H1 (cell line): ENCODE data around the gene LAD1. TPM values are rescaled to one million over a fixed set of nuclear protein-coding genes. Genes with fewer than 3 reads are reported as not detected.

Source experiments
- CTCF ChIA-PET: fragments of 300-600 bp; sonication (Branson Sonifier 250); formaldehyde crosslinking; loops from one replicate; lab custom pipeline; 2021; ENCODE audit not compliant: partially characterized antibody; lab: Charles Lee
- POLR2A ChIA-PET: fragments of 300-600 bp; sonication (Branson Sonifier 250); formaldehyde crosslinking; loops from one replicate; lab custom pipeline; 2021; ENCODE audit warnings: inconsistent platforms; ENCODE audit not compliant: partially characterized antibody; lab: Charles Lee
- DNase-seq, 2 experiments: peaks; one replicate each; pipeline versions ENCODE4 v3.0.0 to v3.0.0-alpha.2; 2010 to 2022; ENCODE audit warnings: low spot score in 2 of 2, low read depth in 1 of 2, mixed read lengths in 1 of 2
- FAIRE-seq: peaks from 2 replicates; lab custom pipeline; 2011; peaks lifted over from hg19 to GRCh38; lab: Jason Lieb, UNC
- H2AFZ ChIP-seq: 2 replicates; pipeline ENCODE4 v1.8.1; 2012; ENCODE audit warnings: low read length, inconsistent platforms
- H2AK5ac ChIP-seq: 2 replicates; pipeline ENCODE4 v1.6.1; 2013; ENCODE audit warnings: low read depth, low read length
- H2BK120ac ChIP-seq: replicated peaks from 2 replicates; pipeline ENCODE3; 2013; ENCODE audit warnings: low read depth, low read length, inconsistent platforms
- H2BK12ac ChIP-seq: 2 replicates; pipeline ENCODE4 v1.6.1; 2013; ENCODE audit warnings: low read depth, low read length
- H2BK15ac ChIP-seq: 2 replicates; pipeline ENCODE4 v1.6.1; 2013; ENCODE audit warnings: low read length
- H2BK20ac ChIP-seq: 2 replicates; pipeline ENCODE4 v1.6.1; 2013; ENCODE audit warnings: low read length
- H2BK5ac ChIP-seq: 2 replicates; pipeline ENCODE4 v1.6.1; 2013; ENCODE audit warnings: low read depth, low read length
- H3K14ac ChIP-seq: 2 replicates; pipeline ENCODE4 v1.6.1; 2013; ENCODE audit warnings: inconsistent platforms; ENCODE audit not compliant: insufficient read length
- H3K18ac ChIP-seq: 2 replicates; pipeline ENCODE4 v1.6.1; 2013; ENCODE audit warnings: low read length; ENCODE audit errors: extremely low read depth
- H3K23ac ChIP-seq: 2 replicates; pipeline ENCODE4 v1.6.1; 2013; ENCODE audit warnings: inconsistent platforms; ENCODE audit not compliant: insufficient read length
- H3K23me2 ChIP-seq: 2 replicates; pipeline ENCODE4 v1.6.1; 2013; ENCODE audit warnings: low read depth, low read length
- H3K27ac ChIP-seq: 2 replicates; pipeline ENCODE4 v1.6.1; 2011; ENCODE audit warnings: low read depth, low read length, inconsistent platforms
- H3K27me3 ChIP-seq, 4 experiments: replicated peaks in 1 of 4; 1 replicate in 1 of 4; 2 replicates in 3 of 4; pipeline versions ENCODE4 v1.6.1 to v1.8.1; 2011 to 2013; ENCODE audit warnings: low read length in 3 of 4, mild to moderate bottlenecking in 3 of 4, inconsistent platforms in 2 of 4, mixed read lengths in 2 of 4, moderate library complexity in 1 of 4; ENCODE audit not compliant: control insufficient read depth in 3 of 4, insufficient read depth in 3 of 4; ENCODE audit errors: extremely low read depth in 1 of 4
- H3K36me3 ChIP-seq, 4 experiments: 2 replicates each; pipeline versions ENCODE4 v1.6.1 to v1.8.1; 2011 to 2013; ENCODE audit warnings: mild to moderate bottlenecking in 4 of 4, low read length in 3 of 4, moderate library complexity in 2 of 4, control low read depth in 1 of 4, inconsistent platforms in 1 of 4; ENCODE audit not compliant: insufficient read depth in 4 of 4, control insufficient read depth in 2 of 4
- H3K4ac ChIP-seq: replicated peaks from 2 replicates; pipeline ENCODE3; 2013; ENCODE audit warnings: low read length, low read depth, mixed read lengths, inconsistent platforms; ENCODE audit not compliant: insufficient read length
- H3K4me1 ChIP-seq, 4 experiments: replicated peaks in 1 of 4; 1 replicate in 1 of 4; 2 replicates in 3 of 4; pipeline versions ENCODE4 v1.6.1 to v1.8.1; 2011 to 2013; ENCODE audit warnings: low read length in 3 of 4, inconsistent platforms in 2 of 4, mixed read lengths in 1 of 4; ENCODE audit not compliant: insufficient read depth in 4 of 4, control insufficient read depth in 3 of 4
- H3K4me2 ChIP-seq, 2 experiments: 2 replicates each; pipeline versions ENCODE4 v1.6.1 to v1.8.1; 2011 to 2013; ENCODE audit warnings: low read depth in 2 of 2, low read length in 2 of 2, control low read depth in 1 of 2, inconsistent platforms in 1 of 2, mild to moderate bottlenecking in 1 of 2; ENCODE audit not compliant: insufficient read depth in 1 of 2
- H3K4me3 ChIP-seq, 4 experiments: fragments of 200-600, 300-600 bp in 1 of 4; sonication (generic), shearing (Covaris generic), sonication (Bioruptor Twin) in 1 of 4; 2 replicates each; pipeline versions ENCODE4 v1.5.1 to v1.8.1; 2011 to 2016; ENCODE audit warnings: low read length in 4 of 4, low read depth in 3 of 4, control low read depth in 2 of 4, inconsistent platforms in 2 of 4, mild to moderate bottlenecking in 2 of 4, mixed read lengths in 1 of 4, moderate library complexity in 1 of 4; ENCODE audit not compliant: insufficient read depth in 2 of 4; ENCODE audit errors: extremely low read depth in 1 of 4
- H3K56ac ChIP-seq: replicated peaks from 2 replicates; pipeline ENCODE3; 2013; ENCODE audit warnings: low read depth, mild to moderate bottlenecking, mixed read lengths, low read length, inconsistent platforms; ENCODE audit not compliant: insufficient read length
- H3K79me1 ChIP-seq: 2 replicates; pipeline ENCODE4 v1.6.1; 2013; ENCODE audit warnings: low read depth, low read length, control low read depth
- H3K79me2 ChIP-seq, 2 experiments: 2 replicates each; pipeline versions ENCODE4 v1.6.1 to v1.8.1; 2012 to 2013; ENCODE audit warnings: low read length in 2 of 2, mild to moderate bottlenecking in 2 of 2, inconsistent platforms in 1 of 2; ENCODE audit not compliant: insufficient read depth in 2 of 2, control insufficient read depth in 1 of 2
- H3K9ac ChIP-seq, 4 experiments: replicated peaks in 1 of 4; 1 replicate in 1 of 4; 2 replicates in 3 of 4; pipeline versions ENCODE4 v1.6.1 to v1.8.1; 2011 to 2013; ENCODE audit warnings: low read depth in 3 of 4, low read length in 3 of 4, control low read depth in 2 of 4, mild to moderate bottlenecking in 2 of 4, moderate library complexity in 2 of 4, inconsistent platforms in 1 of 4; ENCODE audit errors: extremely low read depth in 1 of 4
- H3K9me3 ChIP-seq, 2 experiments: 2 replicates each; pipeline versions ENCODE4 v1.6.1 to v1.8.1; 2012 to 2013; ENCODE audit warnings: mild to moderate bottlenecking in 2 of 2, moderate library complexity in 2 of 2, control low read depth in 1 of 2, inconsistent platforms in 1 of 2, low read depth in 1 of 2, low read length in 1 of 2, mixed read lengths in 1 of 2; ENCODE audit not compliant: insufficient read depth in 2 of 2
- H4K20me1 ChIP-seq, 2 experiments: replicated peaks in 1 of 2; 2 replicates each; pipeline versions ENCODE3 to v1.8.1; 2011 to 2013; ENCODE audit warnings: inconsistent platforms in 2 of 2, low read length in 2 of 2, mild to moderate bottlenecking in 1 of 2; ENCODE audit not compliant: insufficient read depth in 2 of 2, control insufficient read depth in 1 of 2
- H4K5ac ChIP-seq: 2 replicates; pipeline ENCODE4 v1.6.1; 2013; ENCODE audit warnings: low read length, low read depth, mixed read lengths, inconsistent platforms; ENCODE audit not compliant: insufficient read length
- H4K8ac ChIP-seq: 2 replicates; pipeline ENCODE4 v1.8.0; 2013; ENCODE audit warnings: mild to moderate bottlenecking, moderate library complexity, low read length, inconsistent platforms; ENCODE audit not compliant: insufficient read depth; ENCODE audit errors: extremely low read depth
- H4K91ac ChIP-seq: replicated peaks from 2 replicates; pipeline ENCODE3; 2013; ENCODE audit warnings: low read length, mixed read lengths, inconsistent platforms; ENCODE audit not compliant: insufficient read length
- BCL11A ChIP-seq, 2 experiments: IDR thresholded peaks; one replicate each; pipeline ENCODE4 v1.6.1; 2011; ENCODE audit warnings: low read depth in 2 of 2, low read length in 2 of 2, mild to moderate bottlenecking in 2 of 2
- HDAC2 ChIP-seq, 2 experiments: fragments of 300-600 bp in 1 of 2; sonication (generic) in 1 of 2; IDR thresholded peaks; 2 replicates each; pipeline ENCODE4 v1.6.1; 2011 to 2012; ENCODE audit warnings: low read depth in 2 of 2, low read length in 2 of 2, mild to moderate bottlenecking in 2 of 2, moderate library complexity in 2 of 2, borderline replicate concordance in 1 of 2, inconsistent platforms in 1 of 2
- HDAC6 ChIP-seq: IDR thresholded peaks from one replicate; pipeline ENCODE4 v1.7.1; 2012; ENCODE audit warnings: low read depth, mild to moderate bottlenecking, inconsistent platforms, low read length, moderate library complexity
- JUN ChIP-seq: IDR thresholded peaks from 2 replicates; pipeline ENCODE4 v1.6.1; 2011; ENCODE audit warnings: low read depth, mild to moderate bottlenecking, improper control_type of control experiment, low read length
- KDM4A ChIP-seq: IDR thresholded peaks from one replicate; pipeline ENCODE4 v1.7.1; 2012; ENCODE audit warnings: low read depth, mild to moderate bottlenecking, moderate library complexity, low read length, inconsistent platforms; ENCODE audit not compliant: severe bottlenecking
- MAFK ChIP-seq: IDR thresholded peaks from 2 replicates; pipeline ENCODE4 v1.6.1; 2012; ENCODE audit warnings: low read depth, mild to moderate bottlenecking, improper control_type of control experiment, low read length
- POLR2A ChIP-seq, 2 experiments: IDR thresholded peaks; 1 replicate in 1 of 2; 2 replicates in 1 of 2; pipeline ENCODE4 v1.6.1; 2011; ENCODE audit warnings: low read depth in 2 of 2, low read length in 2 of 2, mild to moderate bottlenecking in 2 of 2; ENCODE audit errors: control extremely low read depth in 1 of 2
- RXRA ChIP-seq: IDR thresholded peaks from 2 replicates; pipeline ENCODE4 v1.6.1; 2011; ENCODE audit warnings: low read depth, mild to moderate bottlenecking, low read length, moderate library complexity; ENCODE audit not compliant: insufficient read depth
- SP1 ChIP-seq: IDR thresholded peaks from 2 replicates; pipeline ENCODE4 v1.6.1; 2011; ENCODE audit warnings: low read depth, low read length
- SP2 ChIP-seq: IDR thresholded peaks from 2 replicates; pipeline ENCODE4 v1.6.1; 2012; ENCODE audit warnings: mild to moderate bottlenecking, low read length, inconsistent platforms
- YY1 ChIP-seq: IDR thresholded peaks from 2 replicates; pipeline ENCODE4 v1.6.1; 2011; ENCODE audit warnings: low read depth, mild to moderate bottlenecking, low read length
- WGBS, 2 experiments: shearing (Covaris generic) in 1 of 2; methylation state at CpG; one replicate each; pipeline versions ENCODE4 v1.1.6 to v1.1.7; 2013 to 2015; ENCODE audit warnings: low lambda C conversion rate in 2 of 2, mixed read lengths in 2 of 2, inconsistent platforms in 1 of 2, low coverage in 1 of 2, missing lambda C conversion rate in 1 of 2; ENCODE audit not compliant: insufficient replicate concordance in 2 of 2, insufficient coverage in 1 of 2, insufficient read length in 1 of 2; ENCODE audit errors: extremely low coverage in 1 of 2, missing lambda C conversion rate in 1 of 2; 5-methylcytosine and 5-hydroxymethylcytosine counted together
- polyA plus RNA-seq, 7 experiments: library from polyadenylated mRNA; depleted of rRNA in 3 of 7; stranded (reverse) in 5 of 7; unstranded in 2 of 7; fragments of >200 nt in 5 of 7; fragments of 200-250 nt in 2 of 7; gene quantifications; 1 replicate in 5 of 7; 2 replicates in 1 of 7; 4 replicates in 1 of 7; pipeline versions ENCODE4 v1.2.1 to v1.2.3, GENCODE V29; 2011 to 2013; ENCODE audit warnings: missing spikeins in 2 of 7, mixed read lengths in 2 of 7
- total RNA-seq: library from RNA; stranded (reverse); fragmentation: NEBNext Ultra II Directional; extraction: Animal tissue kit (Norgen Biotek cat#: 25700); gene quantifications from 2 replicates; pipeline ENCODE4 v1.2.1, GENCODE V29; 2021
- TF ChIP-seq, protein P1 (sequence below): IDR thresholded peaks from 2 replicates; pipeline ENCODE4 v1.6.1; 2011; ENCODE audit warnings: low read depth, mild to moderate bottlenecking, low read length; ENCODE audit not compliant: insufficient read depth
- TF ChIP-seq, protein P2 (sequence below): IDR thresholded peaks from 2 replicates; pipeline ENCODE4 v1.6.1; 2012; ENCODE audit warnings: inconsistent platforms

The LAD1 gene
- total and polyA plus RNA-seq, 2 of the 8 experiments (the other 6 are each of a cell fraction or from before 2014, with no cell fraction given) = 9.3 to 32.8 TPM

DNA sequence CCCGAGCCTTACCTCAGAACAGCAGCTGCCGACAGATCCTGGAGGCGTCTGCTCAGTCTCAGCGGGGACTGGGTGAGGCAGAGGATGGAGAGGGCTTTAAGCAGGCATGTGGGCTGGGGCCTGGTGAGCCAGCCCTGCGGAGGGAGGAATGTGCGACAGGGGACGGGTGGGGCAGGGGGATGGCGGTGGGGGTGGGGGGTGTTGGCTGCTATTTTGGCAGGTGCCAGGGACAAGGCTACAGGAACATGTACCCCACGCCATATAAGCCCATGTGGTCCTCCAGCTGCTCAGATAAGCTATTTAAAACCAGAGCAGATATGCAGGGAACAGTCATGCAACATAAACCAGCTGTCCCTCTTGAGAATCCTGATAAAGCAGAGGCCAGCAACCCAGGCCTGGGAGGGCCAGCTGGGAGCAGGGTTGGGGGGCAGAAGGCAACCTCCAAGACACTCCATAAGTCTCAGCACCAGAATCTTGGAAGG, 21.5 kb downstream of the LAD1 start, which contains the start of gene TNNT2:
Gene TNNT2, minus strand, starts transcription at position 70 of the 482 bp plus-strand sequence. CDS start 4,426 bp downstream, outside the sequence.
- Histone ChIP-seq H4K5ac (peak within 1 kb of the TSS; percentile 85), H3K56ac (no peak within 1 kb of the TSS), H3K9ac (peak within 1 kb of the TSS in 2 of 4 experiments; percentile 68 to 71; a peak in 5 of 7 replicates), H2AK5ac (peak within 1 kb of the TSS; percentile 61; the same call in 1 of the 2 replicates), H3K23me2 (peaks cover 2% of the 10 kb centered on the region; the same call in 1 of the 2 replicates), H2BK12ac (peak within 1 kb of the TSS; percentile 95), H3K23ac (no peak within 1 kb of the TSS), H2BK15ac (peak within 1 kb of the TSS; percentile 73), H3K9me3 (no peaks in the 10 kb centered on the region), H3K4me3 (peak within 1 kb of the TSS in 3 of 4 experiments; percentile 30 to 51 (median 46); a peak in 5 of 8 replicates), H3K79me2 (no peaks in the 10 kb centered on the region), H3K36me3 (no peaks in the 10 kb centered on the region), H4K20me1 (no peaks in the 10 kb centered on the region), H3K14ac (no peak within 1 kb of the TSS), H2BK5ac (peak within 1 kb of the TSS; percentile 94), H3K18ac (peak within 1 kb of the TSS; percentile 89), H3K4me1 (peaks cover 9 to 38% (median 27%) of the 10 kb centered on the region in 4 experiments), H2AFZ (no peak within 1 kb of the TSS), H3K4me2 (peak within 1 kb of the TSS; percentile 30 to 73), H2BK20ac (peak within 1 kb of the TSS; percentile 21), H4K91ac (peak within 1 kb of the TSS; percentile 92), H3K79me1 (no peaks in the 10 kb centered on the region; the same call in 1 of the 2 replicates), H3K27me3 (no peaks in the 10 kb centered on the region), H3K4ac (peak within 1 kb of the TSS; percentile 87), H3K27ac (peak within 1 kb of the TSS; percentile 95), H2BK120ac (peak within 1 kb of the TSS; percentile 87), H4K8ac (peak within 1 kb of the TSS; percentile 91; the same call in 1 of the 2 replicates)
- ChIA-PET POLR2A (interaction anchor here (0.6 to 1.9 kb wide), 6 partner anchors 8 to 134 kb away, joined by 3 to 8 read pairs (median 3); no protein-coding TSS in a partner anchor), CTCF (interaction anchor here (1.1 to 17.6 kb wide), 6 partner anchors 13 to 123 kb away, joined by 3 to 371 read pairs (median 96); partner anchors contain the start of gene LAD1)
- WGBS, 2 experiments = 67% methylated on average over 7 of the region's 9 CpGs; no CpG with 5 or more reads in 1 of the 2 experiments
- FAIRE-seq = no peak
- DNase-seq = no peak
- TF ChIP-seq HDAC6 = no peak
- no peak for TF ChIP-seq KDM4A
- TF ChIP-seq, protein P1, sequence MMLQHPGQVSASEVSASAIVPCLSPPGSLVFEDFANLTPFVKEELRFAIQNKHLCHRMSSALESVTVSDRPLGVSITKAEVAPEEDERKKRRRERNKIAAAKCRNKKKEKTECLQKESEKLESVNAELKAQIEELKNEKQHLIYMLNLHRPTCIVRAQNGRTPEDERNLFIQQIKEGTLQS = no peak
- no peak for TF ChIP-seq POLR2A (IDR thresholded peaks at IDR 0.05; ENCODE audit: control extremely low read depth in 1 of 2, low read depth in 2 of 2, low read length in 2 of 2)
- no peak for TF ChIP-seq SP1
- TF ChIP-seq MAFK = no peak
- no peak for TF ChIP-seq JUN
- no peak for TF ChIP-seq SP2
- TF ChIP-seq HDAC2 (IDR thresholded peaks at IDR 0.05; ENCODE audit: borderline replicate concordance in 1 of 2, low read depth in 2 of 2, low read length in 2 of 2) = no peak
- TF ChIP-seq RXRA = no peak
- TF ChIP-seq YY1 = no peak
- TF ChIP-seq, protein P2, sequence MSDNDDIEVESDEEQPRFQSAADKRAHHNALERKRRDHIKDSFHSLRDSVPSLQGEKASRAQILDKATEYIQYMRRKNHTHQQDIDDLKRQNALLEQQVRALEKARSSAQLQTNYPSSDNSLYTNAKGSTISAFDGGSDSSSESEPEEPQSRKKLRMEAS = no peak
- no peak for TF ChIP-seq BCL11A (IDR thresholded peaks at IDR 0.05; ENCODE audit: low read depth in 2 of 2, low read length in 2 of 2)
